Stomach (tissue), 19 donors: Measurements from ENCODE around the gene BROX. TPM values are rescaled to one million over a fixed set of nuclear protein-coding genes. Genes with fewer than 3 reads are reported as not detected.
"Not testable (repeated sequence)": the region's sequence is repeated elsewhere in the genome, so short reads cannot be mapped to it uniquely, and the experiment has no call there.

Experiments used
- DNase-seq, 2 donors: peaks; one replicate each; pipeline versions ENCODE4 v3.0.0 to v3.0.0-alpha.2; 2013 to 2019
- H3K27ac ChIP-seq, 5 donors: fragments of 200-600 bp in 4 of 5; sonication (generic) in 4 of 5; one replicate each; pipeline ENCODE4 v1.5.1; 2013 to 2019; ENCODE audit warnings: mild to moderate bottlenecking in 1 of 5, moderate library complexity in 1 of 5
- H3K27me3 ChIP-seq, 3 donors: fragments of 200-600 bp; sonication (generic); one replicate each; pipeline ENCODE4 v1.5.1; 2017 to 2019; ENCODE audit warnings: mixed run types in 1 of 3
- H3K36me3 ChIP-seq, 4 donors: fragments of 200-600 bp; sonication (generic); 1 replicate in 3 of 4; 2 replicates in 1 of 4; pipeline ENCODE4 v1.5.1; 2016 to 2019
- H3K4me1 ChIP-seq, 4 donors: fragments of 200-600 bp; sonication (generic); one replicate each; pipeline ENCODE4 v1.5.1; 2016 to 2019
- H3K4me3 ChIP-seq, 4 donors: fragments of 200-600 bp; sonication (generic) in 3 of 4; one replicate each; pipeline ENCODE4 v1.5.1; 2016 to 2019; ENCODE audit warnings: mild to moderate bottlenecking in 1 of 4
- H3K9me3 ChIP-seq, 4 donors: fragments of 200-600 bp; sonication (generic); one replicate each; pipeline ENCODE4 v1.5.1; 2016 to 2019
- CTCF ChIP-seq, 7 experiments: fragments of 450-650 bp in 4 of 7; fragments of 200-600 bp in 3 of 7; sonication (generic) in 3 of 7; IDR thresholded peaks; one replicate each; pipeline ENCODE4 v1.5.1; 2016 to 2019; ENCODE audit warnings: antibody characterized with exemption in 7 of 7, control low read depth in 2 of 7, mild to moderate bottlenecking in 1 of 7
- EP300 ChIP-seq: sonication (generic); formaldehyde crosslinking; IDR thresholded peaks from one replicate; pipeline ENCODE4 v1.6.1; 2017; ENCODE audit warnings: antibody characterized with exemption
- POLR2A ChIP-seq, 4 donors: fragments of 450-650 bp; IDR thresholded peaks; one replicate each; pipeline ENCODE4 v1.6.1; 2016; ENCODE audit warnings: antibody characterized with exemption in 4 of 4, control low read depth in 2 of 4, mild to moderate bottlenecking in 1 of 4, moderate library complexity in 1 of 4
- POLR2AphosphoS5 ChIP-seq, 3 donors: sonication (generic); formaldehyde crosslinking; IDR thresholded peaks; one replicate each; pipeline ENCODE4 v1.6.1; 2016; ENCODE audit warnings: antibody characterized with exemption in 3 of 3
- WGBS, 5 donors: extraction: QIAGEN DNeasy Blood & Tissue Kit in 3 of 5; methylation state at CpG; one replicate each; pipeline versions ENCODE4 v1.1.5 to v1.1.7; 2013 to 2018; 5-methylcytosine and 5-hydroxymethylcytosine counted together
- intact Hi-C: fragments of 100-400 bp; cut with DNase I; formaldehyde crosslinking; loops from one replicate; pipeline ENCODE4 v1.15.1; 2023; ENCODE audit warnings: low total_unique reads
- long read RNA-seq, 10 donors: transcript quantifications; one replicate each; lab custom pipeline, GENCODE V29; 2026
- polyA plus RNA-seq, 3 donors: library from polyadenylated mRNA; stranded (reverse); fragments of 200-250 nt; gene quantifications; one replicate each; pipeline ENCODE4 v1.2.3, GENCODE V29; 2013
- total RNA-seq, 5 donors: library from RNA; depleted of rRNA; stranded (reverse); fragments of >200 nt; gene quantifications; one replicate each; pipeline versions ENCODE4 v1.1.0 to v1.2.3, GENCODE V29; 2014 to 2016
- donor health status: healthy with polysubstance abuse.
- donor health status: Bipolar disorder and iron deficiency.
- donor health status: healthy.

Gene BROX
- total RNA-seq (10 to 100 TPM in 4 of 5 donors, 1 to 10 TPM in 1; 4.3 to 57.3 (median 39.4) TPM), polyA plus RNA-seq (10 to 100 TPM; 12.3 to 21.2 (median 13.5) TPM)
- long read RNA-seq, donor 1: 0 reads
- long read RNA-seq, donor 2, full-length matches to known transcripts: 1 of 1 reads
- long read RNA-seq, donor 2, partial matches to known transcripts: 0 of 1 reads
- long read RNA-seq, donor 2, other reads (novel, unspliced or antisense): 0 of 1 reads
- long read RNA-seq, donor 3: 0 reads
- long read RNA-seq, donor 4: 0 reads
- long read RNA-seq, donor 5, full-length matches to known transcripts: 2 of 2 reads
- long read RNA-seq, donor 5, partial matches to known transcripts: 0 of 2 reads
- long read RNA-seq, donor 5, other reads (novel, unspliced or antisense): 0 of 2 reads
- long read RNA-seq, donor 6: 0 reads
- long read RNA-seq, donor 7, full-length matches to known transcripts: 1 of 1 reads
- long read RNA-seq, donor 7, partial matches to known transcripts: 0 of 1 reads
- long read RNA-seq, donor 7, other reads (novel, unspliced or antisense): 0 of 1 reads
- long read RNA-seq, donor 8, partial matches to known transcripts: 0 of 1 reads
- long read RNA-seq, donor 8, other reads (novel, unspliced or antisense): 0 of 1 reads
- long read RNA-seq, donor 9, full-length matches to known transcripts: 1 of 1 reads
- long read RNA-seq, donor 9, partial matches to known transcripts: 0 of 1 reads
- long read RNA-seq, donor 9, other reads (novel, unspliced or antisense): 0 of 1 reads
- long read RNA-seq, donor 10, full-length matches to known transcripts: 1 of 1 reads
- long read RNA-seq, donor 10, partial matches to known transcripts: 0 of 1 reads
- long read RNA-seq, donor 10, other reads (novel, unspliced or antisense): 0 of 1 reads

- Histone ChIP-seq H3K9me3 (no peaks in the 10 kb centered on the region), H3K36me3 (peaks cover 4 to 26% (median 24%) of the 10 kb centered on the region in 4 donors), H3K4me3 (peak within 1 kb of the TSS; percentile 74 to 93 (median 92)), H3K4me1 (peaks cover 9 to 57% (median 33%) of the 10 kb centered on the region in 4 donors), H3K27ac (peak within 1 kb of the TSS; percentile 96 to 100 (median 99)), H3K27me3 (no peaks in the 10 kb centered on the region)
- DNase-seq: peak; percentile 95 to 97
- 0 to 4% (median 1%) methylated on average over 36 to 54 of the region's 62 CpGs for WGBS, 5 donors
- TF ChIP-seq POLR2A (IDR thresholded peaks at IDR 0.05): peak in 1 of 4 donors; percentile 6
- peak; percentile 45 to 75 (median 64) for TF ChIP-seq POLR2AphosphoS5 (IDR thresholded peaks at IDR 0.05)
- no peak for TF ChIP-seq CTCF (IDR thresholded peaks at IDR 0.05)
- intact Hi-C loops: no loop called here
These were observed at the start of gene BROX, which contains the start of gene AIDA for GRCh38 chr1:222712253-222713090. TSS of gene BROX (plus strand) at chr1:222712564. CDS start at chr1:222715700, 3,136 bp downstream. TSS of gene AIDA (minus strand) at chr1:222712491. CDS start at chr1:222712317, 174 bp downstream.

- Histone ChIP-seq H3K9me3 (no peaks in the 10 kb centered on the region), H3K27me3 (no peaks in the 10 kb centered on the region), H3K36me3 (peaks cover 89 to 95% (median 95%) of the 10 kb centered on the region in 4 donors), H3K4me3 (no peak overlapping the region), H3K27ac (no peak overlapping the region), H3K4me1 (no peaks in the 10 kb centered on the region)
- no peak for TF ChIP-seq POLR2A (IDR thresholded peaks at IDR 0.05)
- TF ChIP-seq EP300: no peak
- TF ChIP-seq CTCF (IDR thresholded peaks at IDR 0.05): no peak
- no peak for TF ChIP-seq POLR2AphosphoS5 (IDR thresholded peaks at IDR 0.05)
- WGBS, 5 donors: 92 to 98% (median 96%) methylated on average over 4 of the region's 4 CpGs
- intact Hi-C loops: no loop called here
- DNase-seq: no peak
These were observed 48.9 kb upstream of the BROX start for GRCh38 chr1:222663431-222663934.

- no peaks in the 10 kb centered on the region for H3K4me1 ChIP-seq
- no peak for DNase-seq
- TF ChIP-seq EP300 (no peak), CTCF (IDR thresholded peaks at IDR 0.05) (no peak), POLR2AphosphoS5 (IDR thresholded peaks at IDR 0.05) (no peak), POLR2A (IDR thresholded peaks at IDR 0.05) (no peak)
- intact Hi-C loops: no loop called here
- no peak overlapping the region for H3K4me3 ChIP-seq
- WGBS, 5 donors: 79 to 82% (median 81%) methylated on average over 7 of the region's 7 CpGs
- H3K9me3 ChIP-seq: no peaks in the 10 kb centered on the region
- H3K36me3 ChIP-seq: peaks cover 64 to 84% (median 77%) of the 10 kb centered on the region in 4 donors
- H3K27me3 ChIP-seq: no peaks in the 10 kb centered on the region
- no peak overlapping the region for H3K27ac ChIP-seq
These were observed 46.4 kb upstream of the BROX start for GRCh38 chr1:222665964-222666363.

- H3K4me3 ChIP-seq, H3K27me3 ChIP-seq, intact Hi-C loops, H3K4me1 ChIP-seq, H3K9me3 ChIP-seq, DNase-seq: not testable (repeated sequence)
- Histone ChIP-seq H3K27ac (peak overlapping the region in 1 of 5 donors; percentile 3), H3K36me3 (peaks cover 52 to 83% (median 76%) of the 10 kb centered on the region in 4 donors)
- 71 to 81% methylated on average over 2 of the region's 4 CpGs; no CpG with 5 or more reads in 3 of the 5 donors for WGBS, 5 donors
These were observed 44.2 kb upstream of the BROX start for GRCh38 chr1:222668184-222668583.

- H3K4me1 ChIP-seq, DNase-seq, H3K27me3 ChIP-seq, intact Hi-C loops, H3K9me3 ChIP-seq, H3K27ac ChIP-seq, H3K4me3 ChIP-seq: not testable (repeated sequence)
- peaks cover 46 to 83% (median 76%) of the 10 kb centered on the region in 4 donors for H3K36me3 ChIP-seq
- 64 to 86% (median 76%) methylated on average over 1 of the region's 2 CpGs; no CpG with 5 or more reads in 2 of the 5 donors for WGBS, 5 donors
These were observed 43.3 kb upstream of the BROX start for GRCh38 chr1:222669107-222669506.
